GM12801 (cell line): ENCODE data around the gene FOXF1.

Experiments
- TF ChIP-seq, protein P1 (sequence below): IDR thresholded peaks from one replicate; pipeline ENCODE4 v1.5.1; 2011; ENCODE audit warnings: control low read depth; ENCODE audit not compliant: insufficient read length; ENCODE audit errors: extremely low read depth

The FOXF1 gene

DNA sequence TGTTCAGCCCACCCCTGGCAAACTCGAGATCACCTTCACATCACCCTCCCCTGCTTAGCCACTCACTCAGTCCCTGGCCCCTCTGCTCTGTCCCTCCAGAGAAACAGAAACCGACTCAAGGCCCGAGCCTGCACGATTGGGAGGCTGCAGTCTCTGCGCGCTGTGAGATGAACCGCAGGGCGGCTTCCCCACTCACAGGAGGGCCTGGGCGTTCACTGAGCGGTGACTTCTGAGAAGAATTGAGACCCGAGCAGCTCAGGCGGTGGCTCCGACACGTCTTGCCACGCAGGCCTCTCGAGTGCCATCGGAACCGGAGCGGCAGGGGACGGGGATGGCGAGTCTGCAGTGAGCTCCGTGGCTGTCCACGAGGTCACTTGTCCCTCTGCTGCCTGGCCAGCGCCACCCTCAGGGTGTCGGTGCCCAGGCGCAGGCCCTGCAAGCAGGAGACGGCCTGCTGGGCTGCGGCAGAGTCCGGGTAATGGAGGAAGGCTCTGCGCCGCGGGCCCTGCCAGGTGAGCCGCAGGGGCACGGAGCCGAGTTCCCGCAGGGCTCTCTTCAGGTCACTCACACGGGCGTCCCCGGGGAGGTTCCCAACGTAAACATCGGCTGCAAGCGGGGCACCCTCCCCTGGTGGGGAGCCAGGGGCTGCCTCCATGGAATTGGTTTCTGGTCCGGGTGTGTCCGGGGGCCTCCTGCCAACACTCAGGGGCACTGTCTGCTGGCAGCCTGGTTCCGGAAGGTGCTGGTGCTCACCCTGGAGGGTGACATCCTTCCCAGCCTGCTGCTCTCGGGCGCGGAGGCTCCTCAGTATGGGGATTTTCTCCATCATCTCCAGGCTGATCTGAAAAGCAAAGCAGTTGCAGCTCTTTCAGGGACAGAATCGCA is 21.6 kb downstream of the FOXF1 start:
- TF ChIP-seq, protein P1, sequence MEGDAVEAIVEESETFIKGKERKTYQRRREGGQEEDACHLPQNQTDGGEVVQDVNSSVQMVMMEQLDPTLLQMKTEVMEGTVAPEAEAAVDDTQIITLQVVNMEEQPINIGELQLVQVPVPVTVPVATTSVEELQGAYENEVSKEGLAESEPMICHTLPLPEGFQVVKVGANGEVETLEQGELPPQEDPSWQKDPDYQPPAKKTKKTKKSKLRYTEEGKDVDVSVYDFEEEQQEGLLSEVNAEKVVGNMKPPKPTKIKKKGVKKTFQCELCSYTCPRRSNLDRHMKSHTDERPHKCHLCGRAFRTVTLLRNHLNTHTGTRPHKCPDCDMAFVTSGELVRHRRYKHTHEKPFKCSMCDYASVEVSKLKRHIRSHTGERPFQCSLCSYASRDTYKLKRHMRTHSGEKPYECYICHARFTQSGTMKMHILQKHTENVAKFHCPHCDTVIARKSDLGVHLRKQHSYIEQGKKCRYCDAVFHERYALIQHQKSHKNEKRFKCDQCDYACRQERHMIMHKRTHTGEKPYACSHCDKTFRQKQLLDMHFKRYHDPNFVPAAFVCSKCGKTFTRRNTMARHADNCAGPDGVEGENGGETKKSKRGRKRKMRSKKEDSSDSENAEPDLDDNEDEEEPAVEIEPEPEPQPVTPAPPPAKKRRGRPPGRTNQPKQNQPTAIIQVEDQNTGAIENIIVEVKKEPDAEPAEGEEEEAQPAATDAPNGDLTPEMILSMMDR, result no peak

DNA sequence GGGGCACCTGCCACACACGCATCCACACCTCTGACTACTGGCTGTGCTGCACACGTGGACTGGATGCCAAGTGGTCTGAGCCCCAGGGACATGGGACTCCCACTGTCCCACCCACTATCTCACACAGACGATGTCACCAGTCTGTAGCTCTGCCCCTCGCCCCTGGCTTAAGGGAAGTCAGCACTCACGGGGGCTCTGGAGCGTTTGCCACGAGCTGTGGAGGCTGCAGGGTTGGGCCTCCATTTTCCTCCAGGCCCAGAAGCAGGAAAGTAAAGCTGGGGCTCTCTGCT is 22.1 kb downstream of the FOXF1 start:
- TF ChIP-seq, protein P1, result no peak

DNA sequence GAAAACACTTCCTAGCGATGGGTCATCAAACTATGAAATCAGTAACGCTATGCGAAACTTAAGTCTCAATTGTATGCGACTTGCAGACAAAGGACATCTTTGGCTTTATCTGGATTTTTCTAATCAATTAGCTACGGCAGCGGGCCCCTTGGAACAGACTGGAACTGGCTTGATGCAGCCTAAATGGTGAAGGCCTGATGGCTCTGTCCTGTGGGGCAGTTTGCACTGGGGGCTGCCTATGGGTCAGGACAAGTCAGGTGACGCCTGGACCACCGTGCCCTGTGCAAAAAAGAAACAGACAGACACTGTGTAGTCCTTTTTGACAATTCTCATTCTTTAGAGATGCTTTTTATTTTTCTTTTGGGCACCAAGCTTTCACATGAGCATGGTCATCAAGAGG is 22.7 kb downstream of the FOXF1 start:
- TF ChIP-seq, protein P1, result no peak

DNA sequence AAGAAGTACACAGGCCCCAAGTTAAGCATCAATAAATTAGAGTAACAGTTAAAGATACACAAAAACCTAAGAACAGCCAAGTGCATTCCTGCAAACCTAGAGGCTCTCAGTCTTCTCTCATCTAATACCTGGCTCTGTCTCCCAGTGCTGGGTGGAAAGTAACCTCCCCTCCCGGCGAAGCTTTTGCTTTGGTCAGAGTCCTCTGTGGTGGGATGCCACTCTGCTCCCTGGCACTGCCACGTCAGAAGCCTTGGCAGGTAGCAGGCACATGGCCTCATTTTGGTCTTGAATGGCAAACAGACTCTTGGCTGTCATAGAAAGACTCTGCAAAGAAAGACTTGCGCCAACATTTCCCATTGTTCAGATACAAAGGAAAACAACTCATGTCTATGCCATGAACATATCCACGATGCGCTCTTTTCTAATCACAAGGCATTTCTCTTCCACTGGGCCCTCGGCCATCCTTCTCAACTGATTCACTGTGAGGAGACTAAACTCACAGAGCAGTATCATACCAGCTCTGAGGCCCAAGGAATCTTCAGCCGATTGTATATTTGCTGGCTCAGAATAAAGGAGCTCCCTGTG is 23.5 kb downstream of the FOXF1 start:
- TF ChIP-seq, protein P1, result no peak

DNA sequence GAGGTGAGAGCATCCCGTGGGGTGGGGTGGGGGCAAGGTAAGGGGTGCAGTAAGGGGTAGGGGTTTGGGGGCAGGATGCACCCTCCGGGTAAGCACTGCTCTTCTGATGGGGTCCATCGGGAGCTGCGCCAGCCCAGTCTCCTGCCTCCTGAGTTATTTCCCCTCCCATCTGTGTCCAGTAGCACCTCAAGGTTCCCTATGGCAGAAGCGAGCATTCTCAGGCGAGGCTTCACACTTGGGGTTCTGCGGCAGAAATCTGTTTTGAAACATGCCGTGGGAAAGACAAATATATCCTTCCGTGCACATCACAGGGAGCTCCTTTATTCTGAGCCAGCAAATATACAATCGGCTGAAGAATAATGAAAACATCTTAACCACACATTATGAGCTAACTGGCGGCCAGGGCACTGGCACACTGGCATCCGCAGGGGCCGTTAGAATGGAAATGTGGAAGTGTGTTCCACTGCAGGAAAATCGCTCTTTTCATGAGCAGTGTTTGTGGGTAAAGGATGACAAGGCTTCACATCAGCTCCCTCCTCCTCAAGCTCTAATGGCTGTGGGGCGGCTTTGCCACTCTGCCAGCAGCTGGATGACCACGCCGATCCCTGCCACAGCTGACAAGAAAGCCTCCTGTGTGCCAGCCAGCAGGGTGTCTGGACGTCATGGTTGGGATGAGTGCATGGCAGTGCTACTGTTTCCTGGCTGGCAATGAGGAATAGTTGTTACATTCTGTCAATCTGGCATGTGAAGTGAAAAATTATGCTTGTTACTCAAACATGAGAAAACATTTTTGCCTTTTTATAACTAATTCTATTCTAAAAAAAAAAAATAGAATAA is 24.7 kb downstream of the FOXF1 start:
- TF ChIP-seq, protein P1, result no peak

DNA sequence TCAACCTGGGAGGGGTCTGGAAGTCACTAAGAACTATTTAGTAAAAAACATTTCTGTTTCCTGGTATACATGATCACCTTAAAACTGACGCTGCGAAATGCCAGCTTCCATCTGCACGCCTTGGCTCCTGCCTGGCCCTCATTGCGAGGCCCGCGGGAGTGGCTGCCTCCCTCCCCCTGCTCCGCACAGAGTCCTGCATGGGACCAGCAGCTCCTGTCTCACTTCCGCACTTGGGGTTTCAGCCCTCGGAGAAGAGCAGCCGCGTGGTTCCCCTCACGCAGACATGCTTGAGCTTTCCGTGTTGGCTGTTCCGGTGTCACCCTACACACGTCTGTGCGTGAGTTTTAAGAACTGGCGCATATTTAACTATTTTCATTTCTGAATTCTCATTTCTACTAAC is 26.3 kb downstream of the FOXF1 start:
- TF ChIP-seq, protein P1, result no peak

DNA sequence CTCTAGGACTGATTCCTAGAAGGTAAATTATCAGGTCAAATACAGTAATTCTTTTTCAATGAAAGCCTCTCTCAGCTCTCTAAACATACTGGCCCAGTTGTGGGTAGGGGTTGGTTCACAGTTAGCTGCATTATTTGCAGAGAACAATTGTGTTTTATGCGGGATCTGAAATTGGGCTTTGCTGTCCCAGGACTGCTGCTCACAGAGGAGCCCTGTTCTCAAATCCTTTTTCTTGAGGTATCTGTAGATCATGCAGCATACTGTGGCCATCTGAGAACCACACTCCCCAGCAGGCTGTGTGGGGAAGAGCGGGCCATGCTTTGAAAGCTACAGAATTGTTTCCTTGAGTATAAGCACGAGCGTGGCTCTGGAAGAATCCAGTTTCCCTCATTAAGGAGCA is 27.2 kb downstream of the FOXF1 start:
- TF ChIP-seq, protein P1, result no peak
